ENCODE measurements around the gene TM9SF1. TPM values are rescaled to one million over a fixed set of nuclear protein-coding genes. Genes with fewer than 3 reads are reported as not detected.
"Not testable (repeated sequence)": the region's sequence is repeated elsewhere in the genome, so short reads cannot be mapped to it uniquely, and the experiment has no call there.

Gene TM9SF1
- total RNA-seq, 2 donors from 2014 or later: 28.6 to 33.4 TPM

DNA sequence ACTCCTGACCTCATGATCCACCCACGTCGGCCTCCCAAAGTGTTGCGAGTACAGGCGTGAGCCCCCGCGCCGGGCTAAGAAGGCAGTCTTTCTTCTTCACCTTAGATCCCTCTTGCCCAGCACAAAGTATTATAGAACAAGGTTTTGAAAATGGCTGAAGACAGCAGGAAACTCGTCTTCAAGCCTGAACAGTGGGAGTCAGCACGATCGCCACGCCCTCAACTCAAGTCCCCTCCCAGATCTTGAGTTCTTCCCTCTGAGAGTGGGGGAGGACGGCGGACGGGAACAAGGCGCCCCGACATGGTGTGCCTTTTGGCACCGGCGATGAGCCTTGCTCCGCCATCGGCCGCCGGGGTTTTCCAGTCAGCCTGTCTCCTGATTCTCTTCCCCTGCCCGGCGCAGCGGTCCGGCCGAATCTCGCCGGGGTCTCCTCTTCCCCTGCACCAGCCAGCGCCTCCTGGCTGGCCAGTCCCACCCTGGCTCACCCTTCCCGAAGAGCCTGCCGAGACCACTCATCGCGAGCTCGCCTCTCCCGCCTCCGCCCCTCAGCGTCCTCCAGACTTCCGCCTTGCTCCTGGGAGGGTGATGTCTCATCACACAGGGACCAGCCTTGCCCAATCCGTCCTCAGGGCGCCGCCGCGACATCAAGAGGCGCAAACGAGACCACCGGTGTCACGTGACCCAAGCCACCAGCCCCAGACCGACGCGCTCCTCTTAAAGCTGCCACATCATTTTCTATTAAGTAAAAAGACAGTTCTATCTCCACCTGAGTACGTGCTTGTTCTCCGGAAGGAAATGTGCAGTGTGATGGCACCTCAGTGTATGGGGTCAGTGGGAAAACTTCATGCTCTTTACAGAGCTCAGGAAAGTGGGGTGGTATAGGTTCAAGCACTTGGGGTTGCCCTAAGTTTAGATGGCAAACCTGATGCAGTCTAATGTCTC, 18.0 kb upstream of the TM9SF1 start, which contains the start of gene CHMP4A:
CHMP4A (minus strand) TSS at position 565 of the 942 bp plus-strand sequence; CDS start at position 516, 49 bp downstream.
- no peaks in the 10 kb centered on the region for H3K27me3 Mint-ChIP-seq
- no peaks in the 10 kb centered on the region for H3K9me3 Mint-ChIP-seq
- H3K4me1 Mint-ChIP-seq: peaks cover 29% of the 10 kb centered on the region
- H3K4me3 Mint-ChIP-seq: peak within 1 kb of the TSS; percentile 81
- peak within 1 kb of the TSS; percentile 88 for H3K27ac Mint-ChIP-seq
- peak; percentile 86 for ATAC-seq (replicated peaks)
- H3K36me3 Mint-ChIP-seq (ENCODE audit: low read depth): peaks cover 82% of the 10 kb centered on the region

DNA sequence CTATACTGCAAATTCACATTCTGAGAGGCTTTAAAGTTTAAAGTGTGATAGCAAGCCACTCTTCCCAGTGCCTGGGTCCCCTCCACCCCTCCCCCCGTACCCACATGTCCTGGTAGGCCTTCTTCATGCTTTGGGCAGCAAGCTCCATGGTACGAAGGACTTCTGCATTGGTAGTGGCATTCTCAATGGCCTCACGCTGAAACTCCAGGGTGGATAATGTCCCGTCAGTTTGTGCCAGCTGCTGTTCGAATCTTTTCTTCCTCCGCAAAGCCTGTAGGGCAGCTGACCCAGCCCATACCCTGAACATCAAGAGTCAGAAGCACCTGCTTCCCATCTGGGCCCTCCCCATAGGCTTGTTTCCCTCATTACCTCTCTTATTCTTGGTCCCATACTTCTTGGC, 16.1 kb upstream of the TM9SF1 start:
- peak overlapping the region; percentile 36 for H3K27ac Mint-ChIP-seq
- peaks cover 42% of the 10 kb centered on the region for H3K4me1 Mint-ChIP-seq
- peaks cover 82% of the 10 kb centered on the region for H3K36me3 Mint-ChIP-seq (ENCODE audit: low read depth)

DNA sequence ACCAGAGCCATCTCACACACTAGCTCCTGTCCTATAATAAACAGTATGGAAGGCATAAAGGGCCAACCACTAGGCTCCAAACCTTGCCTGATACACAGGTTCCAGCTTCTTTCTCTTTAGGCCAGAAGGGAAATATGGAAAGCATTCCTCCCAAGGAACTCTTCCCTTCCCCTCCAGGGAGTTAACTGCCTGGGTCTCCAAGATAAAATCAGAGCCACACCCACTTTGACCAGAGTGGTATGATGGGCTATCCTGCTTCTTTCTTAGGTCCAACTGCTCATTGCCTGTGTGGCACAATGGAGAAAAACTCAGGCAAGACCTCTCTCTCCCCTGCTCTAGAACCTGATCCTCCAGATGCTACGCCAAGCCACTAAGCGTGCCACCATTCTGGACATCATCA, 12.4 kb upstream of the TM9SF1 start:
- ATAC-seq (replicated peaks): no peak
- peaks cover 5% of the 10 kb centered on the region for H3K9me3 Mint-ChIP-seq
- no peak overlapping the region for H3K4me3 Mint-ChIP-seq
- no peaks in the 10 kb centered on the region for H3K27me3 Mint-ChIP-seq
- peaks cover 39% of the 10 kb centered on the region for H3K4me1 Mint-ChIP-seq
- peak overlapping the region; percentile 80 for H3K27ac Mint-ChIP-seq
- H3K36me3 Mint-ChIP-seq (ENCODE audit: low read depth): peaks cover 95% of the 10 kb centered on the region

More for the DNA sequence above, 16.1 kb upstream of the TM9SF1 start:
- Mint-ChIP-seq H3K27me3 (no peaks in the 10 kb centered on the region), H3K9me3 (no peaks in the 10 kb centered on the region), H3K4me3 (peak overlapping the region; percentile 81)
- no peak for ATAC-seq (replicated peaks)

DNA sequence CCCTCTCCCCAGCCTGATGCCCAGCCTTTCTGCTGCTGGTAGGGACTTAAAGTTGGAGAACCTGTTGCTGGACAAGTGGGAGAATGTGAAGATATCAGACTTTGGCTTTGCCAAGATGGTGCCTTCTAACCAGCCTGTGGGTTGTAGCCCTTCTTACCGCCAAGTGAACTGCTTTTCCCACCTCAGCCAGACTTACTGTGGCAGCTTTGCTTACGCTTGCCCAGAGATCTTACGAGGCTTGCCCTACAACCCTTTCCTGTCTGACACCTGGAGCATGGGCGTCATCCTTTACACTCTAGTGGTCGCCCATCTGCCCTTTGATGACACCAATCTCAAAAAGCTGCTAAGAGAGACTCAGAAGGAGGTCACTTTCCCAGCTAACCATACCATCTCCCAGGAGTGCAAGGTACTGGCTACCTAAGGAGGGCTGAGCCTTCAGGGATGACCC, 11.9 kb upstream of the TM9SF1 start:
- no peak for ATAC-seq (replicated peaks)
- Mint-ChIP-seq H3K36me3 (ENCODE audit: low read depth) (peaks cover 95% of the 10 kb centered on the region), H3K4me1 (peaks cover 39% of the 10 kb centered on the region), H3K9me3 (peaks cover 5% of the 10 kb centered on the region), H3K27me3 (no peaks in the 10 kb centered on the region), H3K4me3 (no peak overlapping the region), H3K27ac (peak overlapping the region; percentile 80)

DNA sequence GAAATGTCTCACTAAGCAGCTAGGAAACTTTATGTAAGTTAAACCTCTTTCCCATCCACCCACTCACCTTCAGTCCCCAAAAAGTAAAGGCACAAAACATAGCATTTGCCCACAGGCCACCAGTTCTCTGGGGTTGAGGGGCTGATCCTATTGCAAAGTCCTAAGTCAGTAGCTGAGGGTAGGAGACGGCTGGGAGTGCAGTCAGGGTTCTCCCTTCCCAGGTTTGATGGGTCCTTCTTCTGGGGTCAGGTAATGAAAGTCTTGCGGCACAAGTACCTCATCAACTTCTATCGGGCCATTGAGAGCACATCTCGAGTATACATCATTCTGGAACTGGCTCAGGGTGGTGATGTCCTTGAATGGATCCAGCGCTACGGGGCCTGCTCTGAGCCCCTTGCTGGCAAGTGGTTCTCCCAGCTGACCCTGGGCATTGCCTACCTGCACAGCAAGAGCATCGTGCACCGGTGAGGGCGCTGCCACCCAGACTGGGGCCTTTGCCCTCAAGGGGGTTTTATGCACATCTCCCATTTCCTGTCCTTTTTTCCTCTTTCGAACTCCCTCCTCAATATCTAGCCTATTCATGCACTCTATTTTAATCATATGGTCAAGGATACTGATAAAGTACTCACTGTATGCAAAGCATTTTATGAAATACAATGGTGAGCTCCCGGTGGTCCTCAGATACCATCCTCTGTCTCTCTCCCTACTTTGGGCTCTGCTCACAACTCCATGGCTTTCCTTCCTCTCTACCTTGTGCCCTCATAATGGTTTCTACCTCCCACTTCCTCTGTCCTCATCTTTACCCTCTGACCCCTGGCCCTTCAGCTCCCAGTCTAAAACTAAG, 11.2 kb upstream of the TM9SF1 start:
- no peak for ATAC-seq (replicated peaks)
- H3K9me3 Mint-ChIP-seq: peaks cover 5% of the 10 kb centered on the region
- peak overlapping the region; percentile 80 for H3K27ac Mint-ChIP-seq
- peaks cover 95% of the 10 kb centered on the region for H3K36me3 Mint-ChIP-seq (ENCODE audit: low read depth)
- no peaks in the 10 kb centered on the region for H3K27me3 Mint-ChIP-seq
- H3K4me1 Mint-ChIP-seq: peaks cover 36% of the 10 kb centered on the region
- no peak overlapping the region for H3K4me3 Mint-ChIP-seq

DNA sequence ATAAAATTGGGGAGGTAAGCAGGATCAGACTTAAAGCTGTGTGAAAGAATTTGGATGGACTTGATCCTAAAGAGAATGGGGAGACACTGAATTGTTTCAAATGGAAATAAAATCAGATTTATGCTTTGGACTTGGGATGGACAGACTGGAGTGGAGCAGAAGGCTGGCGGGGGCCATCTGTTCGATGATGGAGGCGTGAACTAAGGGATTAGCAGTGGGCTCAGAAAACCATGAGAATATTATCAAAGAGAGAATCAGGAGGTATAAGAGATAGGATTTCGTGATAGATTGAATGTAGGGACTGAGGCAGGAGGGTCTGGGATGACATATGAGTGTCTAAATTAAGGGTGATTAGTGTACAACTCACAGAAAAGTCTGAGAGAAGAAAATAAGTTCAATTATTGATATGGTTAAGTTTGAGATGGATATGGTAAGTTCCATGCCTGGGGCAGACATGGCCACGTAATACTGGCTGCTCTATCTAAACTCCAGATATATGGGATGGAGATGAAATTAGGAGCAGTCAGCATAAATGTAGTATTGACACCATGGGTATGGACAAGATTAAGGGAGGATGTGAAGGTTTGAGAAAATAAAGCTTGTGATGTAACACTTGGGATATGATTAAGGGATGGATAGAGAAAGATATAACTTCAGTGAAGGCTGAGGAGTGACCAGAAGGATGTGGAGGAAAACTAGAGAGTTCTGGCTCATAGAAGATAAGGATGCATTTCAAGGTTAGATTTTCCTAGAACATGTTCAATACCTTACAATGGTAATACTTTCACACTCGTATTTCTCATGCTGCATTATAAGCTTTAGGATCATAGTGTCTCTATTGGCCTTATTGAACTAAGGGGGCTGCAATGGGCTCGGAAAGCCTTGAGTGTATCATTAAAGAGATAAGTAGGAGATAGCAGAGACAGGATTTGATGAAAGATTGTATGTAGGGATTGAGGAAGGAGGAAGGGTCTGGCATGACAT, 9.2 kb upstream of the TM9SF1 start:
- Mint-ChIP-seq H3K36me3 (ENCODE audit: low read depth) (peaks cover 95% of the 10 kb centered on the region), H3K9me3 (peaks cover 5% of the 10 kb centered on the region), H3K27ac (no peak overlapping the region), H3K27me3 (no peaks in the 10 kb centered on the region), H3K4me1 (peaks cover 33% of the 10 kb centered on the region), H3K4me3 (no peak overlapping the region)
- ATAC-seq (replicated peaks): no peak

DNA sequence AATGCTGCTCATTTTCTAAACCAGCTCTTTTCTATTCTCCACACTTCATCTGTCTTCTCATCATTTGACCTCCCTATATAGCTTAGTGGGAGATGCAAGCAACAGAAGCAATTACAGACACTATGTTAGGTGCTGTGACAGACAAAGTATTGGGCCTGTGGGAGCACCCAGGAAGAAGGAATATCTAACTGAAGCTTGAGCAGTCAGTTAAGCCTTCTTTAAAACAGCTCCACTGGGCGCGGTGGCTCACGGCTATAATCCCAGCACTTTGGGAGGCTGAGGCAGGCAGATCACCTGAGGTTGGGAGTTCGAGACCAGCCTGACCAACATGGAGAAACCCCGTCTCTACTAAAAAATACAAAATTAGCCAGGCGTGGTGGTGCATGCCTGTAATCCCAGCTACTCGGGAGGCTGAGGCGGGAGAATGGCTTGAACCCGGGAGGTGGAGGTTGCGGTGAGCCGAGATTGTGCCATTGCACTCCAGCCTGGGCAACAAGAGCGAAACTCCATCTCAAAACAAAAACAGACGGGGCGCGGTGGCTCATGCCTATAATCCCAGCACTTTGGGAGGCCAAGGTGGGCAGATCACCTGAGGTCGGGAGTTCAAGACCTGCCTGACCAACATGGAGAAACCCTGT, 8.1 kb upstream of the TM9SF1 start:
- not testable (repeated sequence) for ATAC-seq (replicated peaks); H3K27ac Mint-ChIP-seq; H3K4me3 Mint-ChIP-seq; H3K27me3 Mint-ChIP-seq; H3K9me3 Mint-ChIP-seq
- peaks cover 97% of the 10 kb centered on the region for H3K36me3 Mint-ChIP-seq (ENCODE audit: low read depth)
- H3K4me1 Mint-ChIP-seq: peaks cover 44% of the 10 kb centered on the region

DNA sequence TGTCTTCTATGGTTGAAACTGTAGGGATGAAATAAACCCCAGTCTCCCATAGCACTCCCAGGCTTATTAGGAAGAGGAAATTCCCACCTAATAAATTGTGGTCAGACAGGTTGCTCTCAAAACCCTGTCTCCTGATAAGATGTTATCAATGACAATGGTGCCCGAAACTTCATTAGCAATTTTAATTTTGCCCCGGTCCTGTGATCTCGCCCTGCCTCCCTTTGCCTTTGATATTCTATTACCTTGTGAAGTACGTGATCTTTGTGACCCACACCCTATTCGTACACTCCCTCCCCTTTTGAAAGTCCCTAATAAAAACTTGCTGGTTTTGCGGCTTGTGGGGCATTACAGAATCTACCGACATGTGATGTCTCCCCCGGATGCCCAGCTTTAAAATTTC, 7.3 kb upstream of the TM9SF1 start:
- not testable (repeated sequence) for H3K27me3 Mint-ChIP-seq; H3K27ac Mint-ChIP-seq; ATAC-seq (replicated peaks); H3K9me3 Mint-ChIP-seq; H3K4me3 Mint-ChIP-seq
- Mint-ChIP-seq H3K36me3 (ENCODE audit: low read depth) (peaks cover 89% of the 10 kb centered on the region), H3K4me1 (peaks cover 39% of the 10 kb centered on the region)

DNA sequence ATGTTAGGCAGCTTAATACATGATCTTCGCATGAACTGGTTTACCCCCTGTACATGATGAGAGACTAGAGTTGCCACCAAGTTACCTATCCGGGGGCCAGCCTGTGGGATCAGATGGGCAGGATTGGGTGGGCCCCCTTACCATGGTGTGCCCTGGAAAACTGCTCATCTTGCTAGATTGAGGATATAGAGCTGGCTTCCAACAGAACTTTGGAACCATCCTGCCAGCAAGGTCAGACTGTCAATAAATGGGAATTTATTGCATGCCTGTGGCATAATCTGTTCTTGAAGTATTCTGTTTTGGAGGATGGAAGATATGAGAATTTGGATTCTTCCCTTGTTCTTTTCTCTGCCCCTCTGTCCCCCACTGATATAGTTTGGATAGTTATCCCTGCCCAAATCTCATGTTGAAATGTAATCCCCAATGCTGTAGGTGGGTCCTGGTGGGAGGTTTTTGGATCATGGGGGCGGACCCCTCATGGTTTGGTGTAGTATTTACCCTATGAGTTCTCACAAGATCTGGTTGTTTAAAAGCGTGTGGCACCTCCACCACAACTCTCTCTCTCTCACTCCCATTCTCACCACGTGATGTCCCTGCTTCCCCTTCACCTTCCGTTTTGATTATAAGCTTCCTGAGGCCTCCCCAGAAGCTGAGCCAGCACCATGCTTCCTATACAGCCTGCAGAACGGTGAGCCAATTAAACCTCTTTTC, 3.7 kb upstream of the TM9SF1 start:
- peaks cover 67% of the 10 kb centered on the region for H3K36me3 Mint-ChIP-seq (ENCODE audit: low read depth)
- peaks cover 37% of the 10 kb centered on the region for H3K4me1 Mint-ChIP-seq
- peak overlapping the region; percentile 56 for H3K4me3 Mint-ChIP-seq
- peaks cover 5% of the 10 kb centered on the region for H3K9me3 Mint-ChIP-seq
- ATAC-seq (replicated peaks): no peak
- H3K27me3 Mint-ChIP-seq: no peaks in the 10 kb centered on the region
- peak overlapping the region; percentile 72 for H3K27ac Mint-ChIP-seq

DNA sequence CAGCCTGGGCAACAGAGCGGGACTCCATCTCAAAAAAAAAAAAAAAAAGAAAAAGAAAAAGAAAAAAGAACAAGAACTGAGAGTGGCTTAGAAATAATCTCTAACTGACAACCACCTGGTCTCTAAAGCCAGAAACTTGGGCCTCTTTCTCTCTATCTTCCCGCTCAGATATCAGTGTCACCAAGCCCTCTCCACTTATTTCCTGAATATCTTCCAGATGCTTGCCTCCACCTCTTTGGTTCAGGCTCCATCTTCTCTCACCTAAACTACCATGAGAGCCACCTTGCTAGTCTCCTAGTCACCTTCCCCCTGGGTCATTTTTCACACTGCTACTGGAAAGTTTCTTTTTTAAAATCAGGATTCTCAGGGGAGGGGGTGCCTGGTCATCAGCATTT, 1.8 kb upstream of the TM9SF1 start:
- ATAC-seq (replicated peaks): no peak
- no peaks in the 10 kb centered on the region for H3K27me3 Mint-ChIP-seq
- H3K27ac Mint-ChIP-seq: peak overlapping the region; percentile 99
- peak overlapping the region; percentile 98 for H3K4me3 Mint-ChIP-seq
- peaks cover 65% of the 10 kb centered on the region for H3K36me3 Mint-ChIP-seq (ENCODE audit: low read depth)
- H3K4me1 Mint-ChIP-seq: peaks cover 49% of the 10 kb centered on the region
- H3K9me3 Mint-ChIP-seq: no peaks in the 10 kb centered on the region

DNA sequence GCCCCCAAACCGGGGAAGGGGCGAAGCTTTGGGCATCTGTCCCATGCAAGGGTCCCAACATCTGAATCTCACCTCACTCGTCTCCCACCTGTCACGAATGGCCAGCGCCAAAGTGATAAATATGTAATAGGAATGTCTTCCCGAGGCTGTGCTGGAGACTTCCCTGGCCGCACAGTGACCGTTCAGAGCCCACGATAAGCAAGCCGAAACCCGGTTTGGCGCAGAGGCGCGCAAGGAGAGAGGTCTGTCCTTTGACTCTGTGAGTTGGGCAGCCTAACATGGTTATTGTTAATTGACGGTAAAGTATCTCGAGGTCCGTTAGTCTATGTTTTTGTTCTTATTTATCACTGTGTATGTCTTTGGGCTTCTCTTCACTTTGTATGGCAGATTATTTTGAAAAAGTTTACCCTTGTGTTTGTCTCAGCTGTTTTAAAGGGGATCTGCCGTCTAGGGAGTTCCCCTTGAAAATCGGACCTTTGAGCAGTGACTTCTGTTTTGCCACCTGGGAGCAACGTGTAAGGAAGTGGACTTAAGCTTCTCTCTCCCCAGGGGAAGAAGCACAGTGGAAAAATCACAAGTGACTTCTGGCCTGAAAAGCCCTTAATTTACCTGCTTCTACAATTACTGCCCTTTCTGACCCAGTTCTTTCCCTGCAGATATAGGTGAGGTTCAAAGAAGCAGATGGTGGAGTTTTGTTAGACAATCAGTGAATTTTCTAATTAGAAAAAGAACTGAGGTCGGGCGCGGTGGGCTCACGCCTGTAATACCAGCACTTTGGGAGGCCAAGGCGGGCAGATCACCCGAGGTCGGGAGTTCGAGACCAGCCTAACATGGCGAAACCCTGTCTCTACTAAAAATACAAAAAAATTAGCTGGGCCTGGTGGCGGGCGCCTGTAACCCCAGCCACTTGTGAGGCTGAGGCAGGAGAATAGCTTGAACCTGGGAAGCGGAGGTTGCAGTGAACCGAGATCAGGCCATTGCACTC, 1.1 kb upstream of the TM9SF1 start:
- peak overlapping the region; percentile 99 for H3K27ac Mint-ChIP-seq
- peak overlapping the region; percentile 98 for H3K4me3 Mint-ChIP-seq
- peaks cover 65% of the 10 kb centered on the region for H3K36me3 Mint-ChIP-seq (ENCODE audit: low read depth)
- no peak for ATAC-seq (replicated peaks)
- no peaks in the 10 kb centered on the region for H3K27me3 Mint-ChIP-seq
- peaks cover 47% of the 10 kb centered on the region for H3K4me1 Mint-ChIP-seq
- H3K9me3 Mint-ChIP-seq: no peaks in the 10 kb centered on the region

DNA sequence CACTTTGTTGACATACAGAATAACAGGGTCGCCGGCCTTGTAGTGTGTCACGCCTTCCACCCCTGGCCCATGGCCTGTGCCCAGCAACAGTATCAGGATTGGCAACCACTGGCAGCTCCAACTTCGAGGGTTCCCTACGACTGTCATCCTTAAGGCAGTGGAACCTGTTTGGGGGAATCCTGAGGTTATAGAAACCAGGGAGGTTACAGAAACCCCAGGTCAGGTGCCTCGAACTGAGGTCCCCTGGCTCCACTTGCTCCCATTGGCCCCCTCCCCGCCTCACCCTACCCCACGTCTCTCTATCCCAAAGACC, 412 bp downstream of the TM9SF1 start:
- H3K27me3 Mint-ChIP-seq: no peaks in the 10 kb centered on the region
- peaks cover 49% of the 10 kb centered on the region for H3K4me1 Mint-ChIP-seq
- H3K36me3 Mint-ChIP-seq (ENCODE audit: low read depth): peaks cover 61% of the 10 kb centered on the region
- H3K9me3 Mint-ChIP-seq: no peaks in the 10 kb centered on the region
- no peak for ATAC-seq (replicated peaks)
- H3K4me3 Mint-ChIP-seq: peak overlapping the region; percentile 98
- H3K27ac Mint-ChIP-seq: peak overlapping the region; percentile 99

All from activated T-helper 17 cell treated with anti-CD3 and anti-CD28 coated beads, Interleukin-2, amount 50 U/mL, for 72 hours (primary cell).